ENCODE data around the gene URAD.

URAD gene

DNA sequence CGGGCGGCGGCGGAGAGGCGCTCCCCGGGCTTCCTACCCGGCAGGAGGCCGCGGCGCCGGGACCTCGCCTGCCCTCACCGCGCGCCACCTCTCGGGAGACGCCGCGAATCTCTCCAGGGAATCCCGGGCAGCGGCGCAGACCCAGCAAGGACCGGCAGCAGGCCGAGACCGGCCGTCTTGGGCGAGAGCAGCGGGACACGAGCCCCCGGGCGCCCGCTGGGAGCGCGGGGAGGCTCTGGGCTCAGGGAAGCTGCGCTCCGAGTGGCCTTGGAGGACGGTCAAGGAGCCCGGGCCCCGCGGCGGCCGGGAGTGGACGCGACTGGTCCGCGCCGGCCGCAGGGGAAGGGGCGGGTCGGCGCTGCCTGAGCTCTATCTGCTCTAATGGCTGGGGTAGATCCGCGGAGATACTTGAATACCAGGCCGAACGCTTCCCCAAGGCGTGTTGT, 34.1 kb downstream of the URAD start:
- DNase-seq: peak; percentile 30

DNA sequence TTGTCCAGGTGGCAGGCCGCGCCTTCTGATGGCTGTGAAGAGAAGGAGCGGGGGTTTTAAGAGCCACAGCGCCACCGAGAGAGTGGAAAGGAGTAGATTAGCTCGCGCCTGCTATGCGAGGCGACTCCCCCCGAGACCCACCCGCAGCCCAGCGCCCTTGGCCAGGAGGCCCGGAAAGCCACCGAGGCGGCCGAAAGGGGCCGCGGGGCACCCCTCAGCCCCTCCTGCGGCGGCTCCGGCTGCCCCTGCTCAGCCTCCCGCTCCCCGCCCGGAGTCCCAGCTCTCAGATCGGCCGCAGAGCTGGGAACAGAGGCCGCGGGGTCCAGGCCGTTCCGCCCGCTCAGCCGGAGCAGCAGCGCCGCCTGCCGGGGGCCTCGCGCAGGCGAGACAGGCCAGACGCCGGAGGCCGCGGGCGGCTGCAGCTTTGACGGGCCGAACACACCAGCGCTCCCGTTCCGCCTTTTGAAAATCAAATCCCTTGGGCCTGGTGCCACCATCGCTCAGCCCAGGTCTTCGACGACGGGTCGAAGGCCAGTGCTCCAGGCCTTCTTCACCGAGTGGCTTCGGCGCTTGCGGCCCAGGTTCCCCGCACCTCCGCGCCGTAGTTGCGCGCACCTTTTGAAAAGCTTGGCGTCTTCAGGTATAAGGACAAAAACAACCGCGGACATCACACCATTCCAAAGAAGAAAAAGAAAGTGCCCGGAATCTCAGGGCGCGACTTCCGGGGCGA, 34.7 kb downstream of the URAD start:
- DNase-seq: peak; percentile 89

DNA sequence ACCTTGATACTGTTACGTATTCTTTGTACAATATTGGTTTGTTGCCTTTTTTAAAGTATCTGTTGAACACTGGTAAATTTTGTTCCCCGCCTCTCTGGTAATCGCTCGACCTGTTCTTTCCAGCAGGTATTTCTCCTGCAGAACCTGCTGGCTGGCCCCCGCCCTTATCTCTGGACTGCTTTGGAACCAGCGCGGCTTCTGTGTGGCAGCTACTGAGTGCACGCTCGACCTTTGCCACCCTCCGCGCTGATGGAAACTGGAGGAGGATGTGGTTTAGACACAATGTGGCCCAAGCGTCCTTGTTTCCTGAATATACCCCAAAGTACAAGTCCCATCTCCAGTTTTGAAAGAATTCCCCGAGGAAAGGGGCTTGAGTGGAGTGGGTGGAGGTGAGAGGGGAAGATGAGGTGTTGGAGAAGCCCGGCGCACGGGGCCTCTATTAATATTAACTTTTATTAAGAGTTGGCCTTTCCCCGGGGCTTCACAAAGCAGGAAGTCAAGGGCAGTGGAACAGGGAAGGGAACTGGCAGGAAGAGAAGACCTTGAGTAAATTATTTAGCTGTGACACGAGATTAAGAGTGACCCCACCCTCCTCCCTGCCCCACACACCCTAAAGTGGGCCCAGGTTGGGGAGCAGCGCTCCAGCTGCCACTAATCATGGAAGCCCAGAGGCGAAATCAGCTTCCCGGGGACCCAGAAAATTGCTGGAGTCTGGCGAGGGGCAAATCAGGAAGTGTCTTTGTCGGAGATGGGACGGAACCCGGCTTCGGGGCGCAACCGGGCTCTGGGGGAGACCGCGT, 35.4 kb downstream of the URAD start:
- no peak for DNase-seq

DNA sequence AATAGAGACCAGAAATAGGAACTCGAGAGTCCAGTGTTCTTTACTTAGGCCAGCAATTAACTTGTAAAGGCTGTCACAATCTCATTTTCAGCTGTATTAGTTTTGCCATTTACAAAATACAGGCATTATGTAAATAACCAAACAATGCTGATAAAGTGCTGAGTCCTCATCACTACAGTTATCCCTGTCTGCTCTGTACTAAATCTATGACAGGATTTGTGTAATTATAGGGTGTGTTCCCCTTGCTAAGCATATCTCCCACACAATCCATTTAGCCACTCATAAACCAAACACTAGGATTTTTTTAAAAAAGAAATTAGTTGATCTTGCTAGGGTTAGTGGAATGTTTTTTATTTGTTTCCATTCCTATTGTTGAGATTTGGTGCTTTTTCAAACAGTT, 45.5 kb downstream of the URAD start:
- DNase-seq: no peak

DNA sequence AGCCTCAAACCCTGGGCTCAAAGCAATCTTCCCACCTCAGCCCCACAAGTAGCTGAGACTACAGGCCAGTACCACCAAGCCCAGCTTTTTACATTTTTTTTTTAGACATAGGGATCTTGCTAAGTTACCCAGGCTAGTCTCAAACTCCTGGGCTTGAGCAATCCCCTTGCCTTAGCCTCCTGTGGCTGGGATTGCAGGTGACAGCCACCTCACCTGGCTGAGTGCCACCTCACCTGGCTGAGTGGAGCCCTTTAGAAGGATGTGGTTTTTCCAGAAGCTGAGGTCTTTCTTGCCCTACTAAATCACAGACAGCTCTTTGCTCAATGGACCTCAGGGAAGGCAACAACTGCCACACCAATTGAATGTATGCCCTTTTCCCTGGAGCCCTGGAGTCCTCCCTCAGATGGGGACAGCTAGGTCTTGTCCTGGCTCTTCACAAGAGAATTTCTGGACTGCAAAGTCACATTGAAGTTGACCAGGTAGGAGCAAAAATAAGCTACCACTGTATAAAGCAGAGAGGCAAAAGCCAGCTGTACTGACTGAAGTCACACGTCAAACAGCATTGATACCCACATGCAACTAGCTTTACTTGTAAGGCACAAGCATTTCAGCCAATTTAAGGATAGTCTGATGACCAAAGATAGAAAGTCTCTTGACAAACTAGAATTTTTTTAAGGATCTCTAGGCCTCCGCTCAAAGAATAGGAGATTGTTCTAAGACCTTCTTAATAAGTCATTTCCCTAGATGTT, 54.7 kb downstream of the URAD start:
- no peak for DNase-seq

DNA sequence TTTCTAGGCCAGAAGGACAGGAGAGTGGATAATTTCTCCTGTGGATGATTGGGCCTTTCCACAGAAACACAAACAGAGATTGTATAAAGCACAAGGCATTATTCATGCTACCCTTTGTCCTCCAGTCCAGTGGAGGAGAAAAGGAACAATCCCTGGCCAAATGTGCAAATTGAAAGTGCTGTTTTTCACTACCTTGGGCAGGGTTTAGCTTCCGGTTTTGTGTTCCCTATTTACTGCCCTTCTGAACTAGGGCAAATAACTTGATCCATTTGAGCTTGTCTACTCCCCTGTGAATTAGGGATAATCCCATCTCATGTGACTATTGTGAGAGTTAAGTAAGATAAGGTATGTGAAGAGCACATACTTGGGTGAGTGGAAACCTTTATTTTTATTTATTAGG, 55.4 kb downstream of the URAD start:
- DNase-seq: no peak

DNA sequence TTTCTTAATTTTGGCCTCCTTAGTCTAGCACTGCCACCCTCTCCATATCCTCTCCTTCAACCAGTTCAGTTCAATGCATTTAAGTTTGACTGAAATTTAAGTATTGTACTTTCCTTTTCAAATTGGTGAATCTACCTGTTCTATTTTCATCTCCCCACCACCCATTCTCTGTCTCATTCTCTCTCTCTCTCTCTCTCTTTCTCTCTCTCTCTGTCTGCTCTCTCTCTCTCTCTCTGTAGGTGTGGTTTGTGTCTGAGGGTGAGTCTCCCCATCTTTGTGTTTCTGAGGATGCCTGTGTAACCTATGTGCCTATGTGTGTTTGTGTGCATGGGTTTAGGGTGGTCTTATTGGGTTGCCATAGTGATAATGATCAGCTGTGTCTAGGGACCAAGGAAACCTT, 58.6 kb downstream of the URAD start:
- no peak for DNase-seq

DNA sequence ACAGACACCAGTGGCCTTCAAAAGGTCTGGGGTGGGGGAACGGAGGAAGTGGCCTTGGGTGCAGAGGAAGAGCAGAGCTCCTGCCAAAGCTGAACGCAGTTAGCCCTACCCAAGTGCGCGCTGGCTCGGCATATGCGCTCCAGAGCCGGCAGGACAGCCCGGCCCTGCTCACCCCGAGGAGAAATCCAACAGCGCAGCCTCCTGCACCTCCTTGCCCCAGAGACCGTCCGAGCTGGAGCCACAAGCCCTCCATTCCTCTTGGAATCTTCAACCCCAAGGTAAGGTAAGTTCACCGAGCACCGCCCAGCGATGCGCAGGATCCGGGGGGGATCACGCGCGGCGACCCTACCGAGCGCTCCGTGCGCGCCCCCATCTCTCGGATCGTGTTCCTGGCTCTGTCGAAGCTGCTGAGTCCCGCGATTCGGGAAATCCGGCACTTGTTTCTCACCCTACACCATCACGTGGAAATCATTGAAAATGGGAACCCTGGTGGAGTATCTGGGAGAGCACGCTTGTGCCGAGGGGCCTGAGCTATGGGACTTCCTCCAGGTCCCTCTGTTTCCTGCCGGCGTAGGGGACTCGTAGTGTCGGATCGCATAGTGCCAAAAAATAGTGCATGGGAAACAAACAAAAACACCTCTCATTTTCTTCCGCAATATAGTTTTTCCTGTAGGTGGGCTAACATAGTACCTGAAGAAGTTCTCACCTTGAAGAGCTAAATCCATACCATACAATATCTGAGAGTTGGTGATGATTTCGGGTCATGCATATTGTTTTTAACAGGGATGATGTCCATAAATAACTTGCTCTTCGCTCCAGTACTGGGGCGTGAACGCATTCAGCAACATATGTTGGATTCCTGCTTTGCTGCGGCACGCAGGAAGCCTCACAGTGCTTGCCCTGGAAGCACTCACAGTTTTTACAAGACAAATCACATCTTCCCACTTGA, 59.4 kb downstream of the URAD start:
- DNase-seq: no peak

DNA sequence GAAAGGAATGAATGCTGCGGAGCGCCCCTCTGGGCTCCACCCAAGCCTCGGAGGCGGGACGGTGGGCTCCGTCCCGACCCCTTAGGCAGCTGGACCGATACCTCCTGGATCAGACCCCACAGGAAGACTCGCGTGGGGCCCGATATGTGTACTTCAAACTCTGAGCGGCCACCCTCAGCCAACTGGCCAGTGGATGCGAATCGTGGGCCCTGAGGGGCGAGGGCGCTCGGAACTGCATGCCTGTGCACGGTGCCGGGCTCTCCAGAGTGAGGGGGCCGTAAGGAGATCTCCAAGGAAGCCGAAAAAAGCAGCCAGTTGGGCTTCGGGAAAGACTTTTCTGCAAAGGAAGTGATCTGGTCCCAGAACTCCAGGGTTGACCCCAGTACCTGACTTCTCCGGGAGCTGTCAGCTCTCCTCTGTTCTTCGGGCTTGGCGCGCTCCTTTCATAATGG, 60.1 kb downstream of the URAD start:
- no peak for DNase-seq
